ENCODE measurements around the gene S100A3.
A peak's percentile ranks its signal among the peaks of the same experiment; 100 is the strongest.

The S100A3 gene

GRCh38 chr1:153541641-153542590 is 7.1 kb downstream of the S100A3 start:
- Histone ChIP-seq H3K27ac (ENCODE audit: low read depth, low read length) (no peak overlapping the region), H3K9me3 (ENCODE audit: control insufficient read depth in 1 of 2, low read length in 2 of 2) (no peaks in the 10 kb centered on the region), H3K36me3 (ENCODE audit: control insufficient read depth in 1 of 2, insufficient read depth in 2 of 2, low read length in 2 of 2) (no peaks in the 10 kb centered on the region), H3K9ac (ENCODE audit: low read depth in 1 of 2, low read length in 2 of 2) (no peak overlapping the region), H3K27me3 (ENCODE audit: control insufficient read depth in 1 of 2, insufficient read depth in 2 of 2, low read length in 2 of 2) (no peaks in the 10 kb centered on the region), H3K4me1 (ENCODE audit: control insufficient read depth in 1 of 2, insufficient read depth in 2 of 2, low read length in 2 of 2) (peaks cover 60 to 65% of the 10 kb centered on the region in 2 donors), H3K4me3 (ENCODE audit: low read depth in 1 of 2, low read length in 2 of 2) (no peak overlapping the region)

DNA sequence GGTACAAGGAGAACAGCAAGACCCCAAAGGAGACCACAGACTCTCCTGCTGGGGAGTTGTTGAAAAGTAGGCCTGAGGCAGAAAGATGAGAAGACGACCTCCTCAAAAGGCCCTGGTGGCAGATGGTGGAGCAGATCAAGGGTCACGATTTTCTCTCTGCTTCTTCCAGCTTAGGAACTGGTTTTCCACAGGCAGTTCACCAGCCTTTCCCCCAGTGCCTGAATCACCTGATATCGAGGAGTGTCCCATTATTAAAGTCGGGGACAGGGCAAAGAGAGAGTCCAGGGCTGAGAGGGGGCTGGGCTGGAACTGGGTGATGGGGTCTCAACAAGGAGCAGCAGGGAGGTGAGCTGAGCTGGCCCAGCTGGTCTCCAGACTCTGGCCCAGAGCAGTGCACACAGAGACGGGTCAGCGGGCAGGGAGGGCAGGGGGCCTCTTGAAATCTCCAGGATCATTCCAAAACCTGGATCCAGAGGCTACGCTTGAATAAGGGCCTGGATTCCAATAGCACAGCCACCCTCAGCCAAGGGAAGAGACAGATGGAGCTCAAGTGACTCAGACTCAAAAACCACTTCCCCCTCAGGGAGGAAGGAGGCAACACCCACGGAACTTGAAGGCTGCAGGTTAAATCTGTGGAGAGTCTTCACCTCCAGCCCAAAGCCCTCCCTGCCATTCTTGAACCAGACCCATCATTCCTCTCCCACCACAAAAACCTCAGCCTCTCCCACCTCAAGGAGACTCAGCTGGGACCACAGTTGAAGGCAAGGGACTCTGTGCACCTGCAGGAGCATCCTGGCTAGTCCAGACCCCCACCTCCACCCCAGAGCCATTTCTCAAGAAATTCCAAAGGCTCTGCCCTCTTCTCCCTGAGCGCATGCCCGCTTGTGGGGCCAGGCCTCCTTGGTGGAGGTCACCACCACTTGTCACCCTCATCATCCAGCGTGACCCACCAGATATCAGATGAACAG is 8.4 kb downstream of the S100A3 start, which contains the start of gene S100A5:
TSS of gene S100A5 (minus strand) at position 541 of the 968 bp plus-strand sequence. CDS start 743 bp downstream, outside the sequence.
- Histone ChIP-seq H3K27ac (ENCODE audit: low read depth, low read length) (no peak within 1 kb of the TSS), H3K9ac (ENCODE audit: low read depth in 1 of 2, low read length in 2 of 2) (no peak within 1 kb of the TSS), H3K4me1 (ENCODE audit: control insufficient read depth in 1 of 2, insufficient read depth in 2 of 2, low read length in 2 of 2) (peaks cover 62 to 69% of the 10 kb centered on the region in 2 donors), H3K4me3 (ENCODE audit: low read depth in 1 of 2, low read length in 2 of 2) (peak within 1 kb of the TSS in 1 of 2 donors; percentile 24), H3K9me3 (ENCODE audit: control insufficient read depth in 1 of 2, low read length in 2 of 2) (no peaks in the 10 kb centered on the region), H3K36me3 (ENCODE audit: control insufficient read depth in 1 of 2, insufficient read depth in 2 of 2, low read length in 2 of 2) (no peaks in the 10 kb centered on the region), H3K27me3 (ENCODE audit: control insufficient read depth in 1 of 2, insufficient read depth in 2 of 2, low read length in 2 of 2) (no peaks in the 10 kb centered on the region)

DNA sequence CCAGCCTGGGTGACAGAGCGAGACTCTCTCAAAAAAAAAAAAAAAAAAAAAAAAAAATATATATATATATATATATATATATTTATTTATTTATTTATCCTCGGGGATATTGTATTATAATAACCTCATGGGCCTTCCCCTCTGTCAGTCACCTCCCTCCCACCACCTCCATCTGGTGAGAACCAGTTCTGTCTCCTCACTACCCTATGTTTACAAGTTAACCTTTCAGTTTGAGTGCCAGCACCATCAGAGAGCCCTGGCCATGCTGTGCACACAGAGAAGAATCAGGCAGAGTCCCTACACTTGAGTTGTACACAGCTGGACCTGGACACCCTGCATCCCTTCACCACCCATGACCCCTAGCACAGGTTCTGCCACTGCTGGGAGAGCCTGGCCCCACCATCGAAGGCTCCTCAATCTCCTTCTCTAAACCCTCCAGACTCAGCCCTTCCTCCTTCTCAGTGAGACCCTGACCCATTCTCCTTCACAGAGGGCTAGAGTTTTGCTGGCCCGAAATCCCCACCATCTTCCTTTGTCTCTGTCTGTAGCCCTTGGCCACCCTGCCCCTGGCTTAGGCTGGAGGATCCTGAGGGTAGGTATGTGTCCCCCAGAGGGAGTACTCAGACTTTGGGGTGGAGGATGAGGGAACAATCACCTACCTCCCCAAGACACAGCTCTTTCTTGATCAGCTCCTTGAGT is 9.5 kb downstream of the S100A3 start:
- Histone ChIP-seq H3K4me3 (ENCODE audit: low read depth in 1 of 2, low read length in 2 of 2) (no peak overlapping the region), H3K9ac (ENCODE audit: low read depth in 1 of 2, low read length in 2 of 2) (no peak overlapping the region), H3K4me1 (ENCODE audit: control insufficient read depth in 1 of 2, insufficient read depth in 2 of 2, low read length in 2 of 2) (peaks cover 61 to 63% of the 10 kb centered on the region in 2 donors), H3K27me3 (ENCODE audit: control insufficient read depth in 1 of 2, insufficient read depth in 2 of 2, low read length in 2 of 2) (no peaks in the 10 kb centered on the region), H3K36me3 (ENCODE audit: control insufficient read depth in 1 of 2, insufficient read depth in 2 of 2, low read length in 2 of 2) (no peaks in the 10 kb centered on the region), H3K9me3 (ENCODE audit: control insufficient read depth in 1 of 2, low read length in 2 of 2) (no peaks in the 10 kb centered on the region), H3K27ac (ENCODE audit: low read depth, low read length) (no peak overlapping the region)

- Histone ChIP-seq H3K27ac (ENCODE audit: low read depth, low read length) (peak overlapping the region; percentile 71), H3K4me3 (ENCODE audit: low read depth in 1 of 2, low read length in 2 of 2) (no peak overlapping the region), H3K4me1 (ENCODE audit: control insufficient read depth in 1 of 2, insufficient read depth in 2 of 2, low read length in 2 of 2) (peaks cover 61 to 63% of the 10 kb centered on the region in 2 donors), H3K36me3 (ENCODE audit: control insufficient read depth in 1 of 2, insufficient read depth in 2 of 2, low read length in 2 of 2) (no peaks in the 10 kb centered on the region), H3K9me3 (ENCODE audit: control insufficient read depth in 1 of 2, low read length in 2 of 2) (no peaks in the 10 kb centered on the region), H3K27me3 (ENCODE audit: control insufficient read depth in 1 of 2, insufficient read depth in 2 of 2, low read length in 2 of 2) (no peaks in the 10 kb centered on the region), H3K9ac (ENCODE audit: low read depth in 1 of 2, low read length in 2 of 2) (peak overlapping the region; percentile 34 to 67)
Measured at GRCh38 chr1:153538315-153538821, 10.7 kb downstream of the S100A3 start.

- Histone ChIP-seq H3K4me3 (ENCODE audit: low read depth in 1 of 2, low read length in 2 of 2) (no peak overlapping the region), H3K27me3 (ENCODE audit: control insufficient read depth in 1 of 2, insufficient read depth in 2 of 2, low read length in 2 of 2) (no peaks in the 10 kb centered on the region), H3K36me3 (ENCODE audit: control insufficient read depth in 1 of 2, insufficient read depth in 2 of 2, low read length in 2 of 2) (no peaks in the 10 kb centered on the region), H3K9me3 (ENCODE audit: control insufficient read depth in 1 of 2, low read length in 2 of 2) (no peaks in the 10 kb centered on the region), H3K9ac (ENCODE audit: low read depth in 1 of 2, low read length in 2 of 2) (no peak overlapping the region), H3K4me1 (ENCODE audit: control insufficient read depth in 1 of 2, insufficient read depth in 2 of 2, low read length in 2 of 2) (peaks cover 63 to 68% of the 10 kb centered on the region in 2 donors), H3K27ac (ENCODE audit: low read depth, low read length) (no peak overlapping the region)
Measured at GRCh38 chr1:153537376-153537730, 11.7 kb downstream of the S100A3 start.

- Histone ChIP-seq H3K27ac (ENCODE audit: low read depth, low read length) (peak overlapping the region; percentile 95), H3K36me3 (ENCODE audit: control insufficient read depth in 1 of 2, insufficient read depth in 2 of 2, low read length in 2 of 2) (no peaks in the 10 kb centered on the region), H3K4me1 (ENCODE audit: control insufficient read depth in 1 of 2, insufficient read depth in 2 of 2, low read length in 2 of 2) (peaks cover 68 to 72% of the 10 kb centered on the region in 2 donors), H3K4me3 (ENCODE audit: low read depth in 1 of 2, low read length in 2 of 2) (peak overlapping the region; percentile 77 to 85), H3K9me3 (ENCODE audit: control insufficient read depth in 1 of 2, low read length in 2 of 2) (no peaks in the 10 kb centered on the region), H3K9ac (ENCODE audit: low read depth in 1 of 2, low read length in 2 of 2) (peak overlapping the region; percentile 95 to 98), H3K27me3 (ENCODE audit: control insufficient read depth in 1 of 2, insufficient read depth in 2 of 2, low read length in 2 of 2) (no peaks in the 10 kb centered on the region)
Measured at GRCh38 chr1:153536671-153537375, 12.2 kb downstream of the S100A3 start.

DNA sequence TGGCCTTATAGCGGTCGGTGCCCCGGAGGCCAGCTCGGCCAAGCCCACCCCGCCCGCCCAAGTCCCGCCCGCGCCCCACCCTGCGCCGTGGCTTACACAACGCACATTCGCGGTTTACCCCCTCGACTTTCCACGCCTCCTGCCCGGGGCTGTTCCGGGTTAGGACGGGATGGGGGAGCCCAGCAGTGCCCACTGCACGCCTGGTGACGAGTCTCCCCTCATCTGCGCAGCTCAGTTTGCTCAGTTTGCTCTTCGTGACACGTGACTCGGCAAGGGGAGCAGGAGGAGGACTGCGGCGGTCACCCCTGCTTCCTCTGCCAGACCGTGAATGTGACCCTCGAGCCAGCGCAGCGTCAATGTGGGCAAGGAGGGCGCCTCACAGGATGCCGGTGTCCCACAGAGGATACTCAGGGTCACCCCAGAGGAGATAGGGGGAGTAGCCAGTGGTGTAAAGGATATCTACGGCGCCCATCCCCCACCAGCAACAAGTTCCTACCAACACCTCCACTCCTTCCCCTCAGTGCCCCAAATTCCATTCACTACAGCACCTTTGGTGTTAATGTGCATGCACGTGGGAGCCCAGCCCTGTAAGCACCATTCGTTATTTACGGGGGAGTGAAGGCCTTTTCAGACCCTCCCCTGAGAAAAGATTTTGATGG is 12.9 kb downstream of the S100A3 start:
- Histone ChIP-seq H3K4me1 (ENCODE audit: control insufficient read depth in 1 of 2, insufficient read depth in 2 of 2, low read length in 2 of 2) (peaks cover 68 to 75% of the 10 kb centered on the region in 2 donors), H3K9ac (ENCODE audit: low read depth in 1 of 2, low read length in 2 of 2) (peak overlapping the region; percentile 95 to 98), H3K27me3 (ENCODE audit: control insufficient read depth in 1 of 2, insufficient read depth in 2 of 2, low read length in 2 of 2) (no peaks in the 10 kb centered on the region), H3K4me3 (ENCODE audit: low read depth in 1 of 2, low read length in 2 of 2) (peak overlapping the region; percentile 77 to 85), H3K36me3 (ENCODE audit: control insufficient read depth in 1 of 2, insufficient read depth in 2 of 2, low read length in 2 of 2) (no peaks in the 10 kb centered on the region), H3K27ac (ENCODE audit: low read depth, low read length) (peak overlapping the region; percentile 95), H3K9me3 (ENCODE audit: control insufficient read depth in 1 of 2, low read length in 2 of 2) (no peaks in the 10 kb centered on the region)

DNA sequence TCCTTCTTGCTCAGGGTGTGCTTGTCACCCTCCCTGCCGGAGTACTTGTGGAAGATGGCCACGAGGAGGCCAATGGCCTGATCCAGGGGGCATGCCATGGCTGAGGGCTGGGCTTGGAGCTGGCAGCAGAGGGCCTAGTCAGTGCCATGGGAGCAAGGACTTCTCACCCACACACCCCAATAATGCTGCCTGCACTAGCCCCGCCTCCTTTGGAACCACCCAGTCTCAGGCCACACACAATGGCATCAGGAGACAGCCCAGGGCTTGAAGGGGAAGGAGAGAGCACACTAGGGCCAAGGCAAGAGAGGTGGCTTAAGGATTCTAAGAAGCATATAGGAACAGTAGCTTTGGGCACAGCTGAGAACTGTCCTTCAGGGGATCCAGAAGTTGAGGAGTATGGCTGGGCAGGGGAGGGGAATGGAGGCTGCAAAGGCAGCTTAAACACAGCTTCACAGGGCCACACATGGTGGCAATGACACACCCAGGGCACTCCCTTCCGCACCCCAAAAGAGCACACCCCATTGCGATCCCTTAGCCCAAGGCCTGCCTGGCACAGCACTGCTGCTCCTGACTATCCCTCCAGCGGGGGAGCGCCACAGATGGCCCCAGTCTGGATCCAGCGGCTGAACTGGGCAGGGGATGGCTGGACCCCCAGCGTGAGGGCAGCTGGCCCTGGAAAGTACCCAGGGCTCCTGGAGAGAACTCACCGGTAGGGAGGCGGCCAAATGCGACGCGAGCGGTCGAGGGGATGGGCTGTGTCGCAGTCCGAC is 13.6 kb downstream of the S100A3 start, which contains the start of gene S100A6:
TSS of gene S100A6 (minus strand) at position 750 of the 770 bp plus-strand sequence. CDS start at position 98, 652 bp downstream.
- H3K9me3 ChIP-seq (ENCODE audit: control insufficient read depth in 1 of 2, low read length in 2 of 2), result no peaks in the 10 kb centered on the region

More for the DNA sequence above, 13.6 kb downstream of the S100A3 start, which contains the start of gene S100A6:
- Histone ChIP-seq H3K27ac (ENCODE audit: low read depth, low read length) (peak within 1 kb of the TSS; percentile 95), H3K9ac (ENCODE audit: low read depth in 1 of 2, low read length in 2 of 2) (peak within 1 kb of the TSS; percentile 95 to 98), H3K4me1 (ENCODE audit: control insufficient read depth in 1 of 2, insufficient read depth in 2 of 2, low read length in 2 of 2) (peaks cover 61 to 68% of the 10 kb centered on the region in 2 donors), H3K27me3 (ENCODE audit: control insufficient read depth in 1 of 2, insufficient read depth in 2 of 2, low read length in 2 of 2) (no peaks in the 10 kb centered on the region), H3K4me3 (ENCODE audit: low read depth in 1 of 2, low read length in 2 of 2) (peak within 1 kb of the TSS; percentile 77 to 85), H3K36me3 (ENCODE audit: control insufficient read depth in 1 of 2, insufficient read depth in 2 of 2, low read length in 2 of 2) (no peaks in the 10 kb centered on the region)
